ENCODE results near the gene PMVK. TPM values are rescaled to one million over a fixed set of nuclear protein-coding genes. Genes with fewer than 3 reads are reported as not detected.

The PMVK gene
- total and polyA plus RNA-seq, 10 of the 15 experiments (the other 5 are each of a cell fraction or from before 2014, with no cell fraction given), result 6.0 to 121 (median 49.4) TPM

DNA sequence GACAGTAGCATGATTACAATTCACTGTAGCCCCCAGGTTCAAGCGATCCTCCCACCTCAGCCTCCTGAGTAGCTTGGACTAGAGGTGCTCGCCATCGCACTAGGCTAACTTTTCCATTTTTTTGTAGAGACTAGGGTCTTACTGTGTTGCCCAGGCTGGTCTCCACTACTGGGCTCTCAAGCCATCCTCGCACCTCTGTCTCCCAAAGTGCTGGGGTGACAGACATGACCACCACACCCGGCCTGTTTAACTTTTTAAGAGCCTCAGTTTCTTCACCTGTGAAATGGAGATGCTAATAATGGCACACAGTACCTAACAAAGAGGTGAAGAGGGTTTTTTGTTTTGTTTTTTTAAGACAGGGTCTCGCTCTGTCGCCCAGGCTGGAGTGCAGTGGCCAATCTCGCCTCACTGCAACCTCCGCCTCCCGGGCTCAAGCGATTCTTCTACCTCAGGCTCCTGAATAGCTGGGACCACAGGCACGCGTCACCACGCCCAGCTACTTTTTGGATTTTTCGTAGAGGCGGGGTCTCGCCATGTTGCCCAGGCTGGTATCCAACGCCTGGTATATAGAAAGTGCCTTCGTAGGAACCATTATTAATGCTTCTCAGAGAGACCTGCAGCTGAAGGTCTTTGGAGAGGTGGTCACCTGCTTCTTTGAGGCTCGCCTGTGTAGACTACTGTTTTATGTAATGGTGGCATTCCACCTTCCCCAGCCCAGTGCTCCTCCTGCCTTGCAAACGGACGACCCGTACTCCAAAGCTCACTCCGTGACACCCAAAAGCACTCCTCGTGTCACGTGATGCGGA, 567 bp downstream of the PMVK start:
- intact Hi-C loops (cut with micrococcal nuclease; ENCODE audit: unreplicated experiment), result loop anchor here (2.0 kb wide), 2 partner anchors 25 to 65 kb away; partner anchors contain the start of gene PYGO2
- DNase-seq (ENCODE audit: low read depth, low spot score) (no peak), FAIRE-seq (no peak), ATAC-seq (peak; percentile 2; the same call in 1 of the 3 replicates)
- CTCF ChIA-PET, result interaction anchor here (0.6 to 3.5 kb wide), 27 partner anchors 15 to 601 kb away, joined by 3 to 20 read pairs (median 5); partner anchors contain the start of genes ADAM15, FLAD1, KRTCAP2 and PBXIP1
- TSS peak; percentile 52 for BruUV-seq (replicated peaks)
- Histone ChIP-seq H3K4me3 (peak overlapping the region; percentile 87), H3K27me3 (replicated peaks in 1 of 2; ENCODE audit: control insufficient read depth in 2 of 2, insufficient read depth in 2 of 2, low read length in 1 of 2) (no peaks in the 10 kb centered on the region), H2AFZ (ENCODE audit: control insufficient read depth, low read depth, low read length) (peak overlapping the region; percentile 100), H3K36me3 (ENCODE audit: control insufficient read depth in 2 of 2, insufficient read depth in 2 of 2, low read length in 1 of 2) (peaks cover 0 to 3% of the 10 kb centered on the region in 2 experiments; a peak in 1 of 4 replicates), H3K4me1 (ENCODE audit: control insufficient read depth, insufficient read depth, low read length) (peaks cover 31% of the 10 kb centered on the region), H3K27ac (ENCODE audit: control insufficient read depth, insufficient read depth) (peak overlapping the region; percentile 100), H3K79me2 (ENCODE audit: control insufficient read depth, insufficient read depth, low read length) (peaks cover 55% of the 10 kb centered on the region), H4K20me1 (ENCODE audit: control insufficient read depth, insufficient read depth) (no peaks in the 10 kb centered on the region), H3K9me3 (replicated peaks; ENCODE audit: control insufficient read depth, insufficient read depth, low read length) (no peaks in the 10 kb centered on the region), H3K9ac (ENCODE audit: control insufficient read depth, insufficient read depth, low read length) (peak overlapping the region; percentile 97), H3K4me2 (ENCODE audit: control insufficient read depth, insufficient read depth) (peak overlapping the region; percentile 97)
- 2% methylated on average over 27 of the region's 27 CpGs for WGBS (ENCODE audit: insufficient coverage, insufficient replicate concordance, low lambda C conversion rate, missing lambda C conversion rate)
- RAD21 ChIA-PET (ENCODE audit: unreplicated experiment), result interaction anchor here (0.6 to 2.6 kb wide), 22 partner anchors 9 to 1043 kb away, joined by 3 to 12 read pairs (median 4); partner anchors contain the start of genes ARHGEF2, CKS1B, KCNN3 and PBXIP1
- TF ChIP-seq, protein P1, sequence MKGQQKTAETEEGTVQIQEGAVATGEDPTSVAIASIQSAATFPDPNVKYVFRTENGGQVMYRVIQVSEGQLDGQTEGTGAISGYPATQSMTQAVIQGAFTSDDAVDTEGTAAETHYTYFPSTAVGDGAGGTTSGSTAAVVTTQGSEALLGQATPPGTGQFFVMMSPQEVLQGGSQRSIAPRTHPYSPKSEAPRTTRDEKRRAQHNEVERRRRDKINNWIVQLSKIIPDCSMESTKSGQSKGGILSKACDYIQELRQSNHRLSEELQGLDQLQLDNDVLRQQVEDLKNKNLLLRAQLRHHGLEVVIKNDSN (IDR thresholded peaks at IDR 0.05; ENCODE audit: borderline replicate concordance, extremely low read length, insufficient read depth, low read depth, low read length), result peak; percentile 92
- TF ChIP-seq ZSCAN29 (IDR thresholded peaks at IDR 0.05), result peak; percentile 51; the same call in 1 of the 2 replicates
- TF ChIP-seq MEF2A (IDR thresholded peaks at IDR 0.05; ENCODE audit: insufficient read depth, low read depth, low read length), result no peak
- TF ChIP-seq, protein P2, sequence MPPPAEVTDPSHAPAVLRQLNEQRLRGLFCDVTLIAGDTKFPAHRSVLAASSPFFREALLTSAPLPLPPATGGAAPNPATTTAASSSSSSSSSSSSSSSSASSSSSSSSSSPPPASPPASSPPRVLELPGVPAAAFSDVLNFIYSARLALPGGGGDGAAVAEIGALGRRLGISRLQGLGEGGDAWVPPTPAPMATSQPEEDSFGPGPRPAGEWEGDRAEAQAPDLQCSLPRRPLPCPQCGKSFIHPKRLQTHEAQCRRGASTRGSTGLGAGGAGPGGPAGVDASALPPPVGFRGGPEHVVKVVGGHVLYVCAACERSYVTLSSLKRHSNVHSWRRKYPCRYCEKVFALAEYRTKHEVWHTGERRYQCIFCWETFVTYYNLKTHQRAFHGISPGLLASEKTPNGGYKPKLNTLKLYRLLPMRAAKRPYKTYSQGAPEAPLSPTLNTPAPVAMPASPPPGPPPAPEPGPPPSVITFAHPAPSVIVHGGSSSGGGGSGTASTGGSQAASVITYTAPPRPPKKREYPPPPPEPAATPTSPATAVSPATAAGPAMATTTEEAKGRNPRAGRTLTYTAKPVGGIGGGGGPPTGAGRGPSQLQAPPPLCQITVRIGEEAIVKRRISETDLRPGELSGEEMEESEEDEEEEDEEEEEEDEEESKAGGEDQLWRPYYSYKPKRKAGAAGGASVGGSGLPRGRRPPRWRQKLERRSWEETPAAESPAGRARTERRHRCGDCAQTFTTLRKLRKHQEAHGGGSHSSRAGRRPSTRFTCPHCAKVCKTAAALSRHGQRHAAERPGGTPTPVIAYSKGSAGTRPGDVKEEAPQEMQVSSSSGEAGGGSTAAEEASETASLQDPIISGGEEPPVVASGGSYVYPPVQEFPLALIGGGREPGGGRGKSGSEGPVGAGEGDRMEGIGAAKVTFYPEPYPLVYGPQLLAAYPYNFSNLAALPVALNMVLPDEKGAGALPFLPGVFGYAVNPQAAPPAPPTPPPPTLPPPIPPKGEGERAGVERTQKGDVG (CRISPR knock-in tag; IDR thresholded peaks at IDR 0.05), result 0 out of 2 replicates have a peak, but pooled peaks have one; percentile 54
- TF ChIP-seq RAD51 (IDR thresholded peaks at IDR 0.05), result peak; percentile 98
- TF ChIP-seq, protein P3, sequence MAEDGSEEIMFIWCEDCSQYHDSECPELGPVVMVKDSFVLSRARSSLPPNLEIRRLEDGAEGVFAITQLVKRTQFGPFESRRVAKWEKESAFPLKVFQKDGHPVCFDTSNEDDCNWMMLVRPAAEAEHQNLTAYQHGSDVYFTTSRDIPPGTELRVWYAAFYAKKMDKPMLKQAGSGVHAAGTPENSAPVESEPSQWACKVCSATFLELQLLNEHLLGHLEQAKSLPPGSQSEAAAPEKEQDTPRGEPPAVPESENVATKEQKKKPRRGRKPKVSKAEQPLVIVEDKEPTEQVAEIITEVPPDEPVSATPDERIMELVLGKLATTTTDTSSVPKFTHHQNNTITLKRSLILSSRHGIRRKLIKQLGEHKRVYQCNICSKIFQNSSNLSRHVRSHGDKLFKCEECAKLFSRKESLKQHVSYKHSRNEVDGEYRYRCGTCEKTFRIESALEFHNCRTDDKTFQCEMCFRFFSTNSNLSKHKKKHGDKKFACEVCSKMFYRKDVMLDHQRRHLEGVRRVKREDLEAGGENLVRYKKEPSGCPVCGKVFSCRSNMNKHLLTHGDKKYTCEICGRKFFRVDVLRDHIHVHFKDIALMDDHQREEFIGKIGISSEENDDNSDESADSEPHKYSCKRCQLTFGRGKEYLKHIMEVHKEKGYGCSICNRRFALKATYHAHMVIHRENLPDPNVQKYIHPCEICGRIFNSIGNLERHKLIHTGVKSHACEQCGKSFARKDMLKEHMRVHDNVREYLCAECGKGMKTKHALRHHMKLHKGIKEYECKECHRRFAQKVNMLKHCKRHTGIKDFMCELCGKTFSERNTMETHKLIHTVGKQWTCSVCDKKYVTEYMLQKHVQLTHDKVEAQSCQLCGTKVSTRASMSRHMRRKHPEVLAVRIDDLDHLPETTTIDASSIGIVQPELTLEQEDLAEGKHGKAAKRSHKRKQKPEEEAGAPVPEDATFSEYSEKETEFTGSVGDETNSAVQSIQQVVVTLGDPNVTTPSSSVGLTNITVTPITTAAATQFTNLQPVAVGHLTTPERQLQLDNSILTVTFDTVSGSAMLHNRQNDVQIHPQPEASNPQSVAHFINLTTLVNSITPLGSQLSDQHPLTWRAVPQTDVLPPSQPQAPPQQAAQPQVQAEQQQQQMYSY (CRISPR knock-in tag; IDR thresholded peaks at IDR 0.05), result peak; percentile 49; the same call in 1 of the 2 replicates
- TF ChIP-seq, protein P4, sequence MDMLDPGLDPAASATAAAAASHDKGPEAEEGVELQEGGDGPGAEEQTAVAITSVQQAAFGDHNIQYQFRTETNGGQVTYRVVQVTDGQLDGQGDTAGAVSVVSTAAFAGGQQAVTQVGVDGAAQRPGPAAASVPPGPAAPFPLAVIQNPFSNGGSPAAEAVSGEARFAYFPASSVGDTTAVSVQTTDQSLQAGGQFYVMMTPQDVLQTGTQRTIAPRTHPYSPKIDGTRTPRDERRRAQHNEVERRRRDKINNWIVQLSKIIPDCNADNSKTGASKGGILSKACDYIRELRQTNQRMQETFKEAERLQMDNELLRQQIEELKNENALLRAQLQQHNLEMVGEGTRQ (IDR thresholded peaks at IDR 0.05; ENCODE audit: borderline replicate concordance, low read depth, low read length), result peak; percentile 76
- TF ChIP-seq CREB1 (IDR thresholded peaks at IDR 0.05; ENCODE audit: low read depth), result no peak
- in situ Hi-C loops (cut with MboI), result no loop called here
- POLR2A ChIA-PET, result interaction anchor here (0.6 to 2.9 kb wide), 26 partner anchors 9 to 943 kb away, joined by 3 to 19 read pairs (median 5); partner anchors contain the start of genes ADAR, CKS1B, FLAD1 and KCNN3
- SMC1A ChIA-PET (ENCODE audit: uncharacterized antibody, unreplicated experiment), result interaction anchor here (0.8 to 3.2 kb wide), 14 partner anchors 10 to 264 kb away, joined by 3 to 14 read pairs (median 4); partner anchors contain the start of genes KCNN3 and PBXIP1
